GM18868 (cell line): ENCODE results near the gene ARL14.
"Not testable (repeated sequence)": the region's sequence is repeated elsewhere in the genome, so short reads cannot be mapped to it uniquely, and the experiment has no call there.

Experiments
- ATAC-seq: cut with Tn5 transposase; IDR thresholded peaks from one replicate; pipeline ENCODE4 v1.9.1; 2021; ENCODE audit warnings: mild to moderate bottlenecking, moderate library complexity; ENCODE audit not compliant: unreplicated experiment

The ARL14 gene

DNA sequence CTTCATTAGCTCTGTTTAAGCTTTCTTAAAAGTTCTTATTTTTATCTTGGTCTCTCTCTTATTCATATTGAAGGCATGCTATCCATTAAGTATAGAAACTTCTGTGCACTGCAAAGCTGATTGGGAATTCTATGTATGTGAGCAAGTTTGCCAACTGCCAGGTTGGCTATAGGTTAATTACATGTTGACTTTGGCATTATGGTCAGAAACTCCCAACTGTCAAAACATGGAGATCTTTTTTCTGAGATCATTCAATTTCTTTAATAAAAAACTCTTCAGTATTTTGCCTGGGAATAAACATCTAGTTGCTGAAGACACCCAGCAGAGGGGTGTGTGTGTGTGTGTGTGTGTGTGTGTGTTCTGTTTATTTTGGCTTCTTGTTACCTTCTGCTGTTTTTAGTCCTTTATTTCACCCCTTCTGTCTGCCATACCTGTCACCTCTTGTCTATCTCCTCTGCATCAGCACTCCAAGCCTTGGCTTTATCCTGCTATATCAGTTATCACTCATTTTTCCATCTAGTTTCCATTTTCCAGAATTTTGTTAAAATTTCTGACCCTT lies 1.3 kb upstream of the ARL14 start:
- no peak for ATAC-seq

DNA sequence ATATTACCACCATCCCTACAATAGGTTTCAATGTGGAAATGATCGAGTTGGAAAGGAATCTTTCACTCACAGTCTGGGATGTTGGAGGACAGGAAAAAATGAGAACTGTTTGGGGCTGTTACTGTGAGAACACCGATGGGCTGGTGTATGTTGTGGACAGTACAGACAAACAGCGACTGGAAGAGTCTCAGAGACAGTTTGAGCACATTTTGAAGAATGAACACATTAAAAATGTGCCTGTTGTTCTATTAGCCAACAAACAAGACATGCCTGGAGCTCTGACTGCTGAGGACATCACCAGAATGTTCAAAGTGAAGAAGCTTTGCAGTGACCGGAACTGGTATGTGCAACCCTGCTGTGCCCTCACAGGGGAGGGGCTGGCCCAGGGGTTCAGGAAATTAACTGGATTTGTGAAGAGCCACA lies 510 bp downstream of the ARL14 start:
- no peak for ATAC-seq

DNA sequence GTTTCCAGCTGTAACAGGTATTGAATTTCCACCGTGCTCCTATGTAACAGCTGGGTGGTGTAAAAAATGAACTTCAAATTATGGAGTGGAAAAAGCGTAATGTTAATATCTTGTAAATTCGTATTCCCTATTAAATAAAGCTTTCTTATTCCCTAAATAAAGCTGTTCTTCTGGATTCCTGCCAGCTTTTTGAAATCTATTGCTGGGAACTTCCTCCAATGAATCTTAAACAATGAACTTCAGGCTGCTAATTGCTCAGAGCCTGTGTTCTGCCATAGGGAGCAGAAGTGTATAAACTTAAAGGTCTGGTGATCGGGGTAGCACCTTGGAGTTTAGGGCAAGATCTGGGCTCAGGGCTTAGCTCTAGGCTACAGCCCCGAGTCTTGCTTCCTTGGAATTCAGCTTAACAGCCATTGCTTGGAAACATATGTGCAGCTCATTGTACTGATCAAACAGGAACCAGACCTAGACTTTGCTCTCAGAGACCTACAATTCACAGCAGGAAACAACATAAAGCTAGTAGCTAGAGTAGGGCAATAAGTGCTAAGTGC lies 1.4 kb downstream of the ARL14 start:
- ATAC-seq = no peak

- ATAC-seq = no peak
Measured at GRCh38 chr3:160684368-160684740, 7.4 kb downstream of the ARL14 start.

DNA sequence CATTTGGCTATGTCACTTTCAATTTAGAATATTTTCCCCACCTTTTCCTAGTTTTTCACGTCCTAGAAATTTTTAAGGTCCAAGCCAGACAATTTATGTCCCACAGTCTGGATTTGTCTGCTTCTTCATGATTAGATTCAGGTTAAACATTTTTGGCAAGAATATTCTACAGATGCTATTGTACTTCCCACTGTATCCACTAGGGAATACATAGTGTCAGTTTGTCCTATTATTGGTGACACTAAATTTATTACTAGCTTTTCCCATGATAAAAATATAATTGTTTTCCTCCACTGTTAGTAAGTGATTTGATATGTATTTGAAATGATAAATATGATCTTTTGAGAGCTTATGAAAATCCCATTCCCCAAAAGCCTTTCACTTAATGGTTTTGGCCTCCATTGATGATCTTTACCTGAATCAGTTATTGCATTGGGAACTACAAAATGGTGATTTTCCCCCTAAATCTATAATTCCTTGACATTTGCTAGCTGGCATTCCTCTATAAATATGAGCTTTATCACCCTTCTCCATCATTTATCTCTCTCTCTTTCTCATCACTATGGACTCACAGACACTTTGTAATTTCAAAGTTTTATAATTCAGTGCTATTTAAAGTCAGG lies 8.3 kb downstream of the ARL14 start:
- no peak for ATAC-seq

DNA sequence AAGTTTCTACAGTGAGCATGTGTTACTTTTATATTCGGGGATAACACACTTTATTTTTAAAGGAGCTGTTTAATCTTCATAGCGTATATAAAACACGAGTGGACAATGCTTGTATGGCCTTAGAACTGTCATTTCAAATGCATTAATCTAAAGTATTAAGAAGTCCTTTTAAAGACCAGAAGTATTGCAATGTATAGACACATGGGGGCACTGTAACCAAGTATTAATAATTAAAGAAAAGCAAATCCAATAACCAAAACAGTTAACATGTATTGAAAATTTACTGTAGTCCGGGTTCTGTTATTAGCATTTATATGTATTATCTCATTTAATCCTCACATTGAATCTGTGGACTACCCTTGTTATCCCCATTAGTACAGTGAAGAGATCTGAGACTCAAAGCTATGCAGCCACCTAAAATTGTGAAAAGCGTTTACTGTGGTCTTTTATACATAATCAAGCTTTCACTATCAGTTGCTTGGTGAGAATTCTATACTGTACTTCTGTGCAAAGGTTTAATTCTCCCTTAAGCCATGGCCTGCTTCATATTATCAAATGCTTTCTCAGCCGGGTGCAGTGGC lies 10.1 kb downstream of the ARL14 start:
- ATAC-seq = peak; percentile 53

DNA sequence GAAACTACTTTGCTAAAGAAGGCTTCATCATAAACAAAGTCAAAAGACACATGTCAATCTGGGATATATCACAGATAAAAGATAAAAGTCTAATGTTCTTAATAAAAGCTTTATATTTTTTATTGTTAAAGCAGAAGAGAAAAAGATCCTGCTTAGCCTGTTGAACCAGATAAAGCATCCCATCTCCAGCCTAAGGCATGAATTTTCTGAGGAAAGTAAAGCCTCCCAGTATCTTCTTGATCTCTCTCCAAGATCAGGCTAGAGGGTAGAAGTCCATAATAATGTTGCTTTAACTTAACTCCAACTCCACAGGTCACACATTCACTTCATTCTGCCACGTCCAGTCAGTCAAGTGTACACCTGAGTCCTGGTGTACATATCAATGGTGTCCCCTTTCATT lies 14.2 kb downstream of the ARL14 start:
- ATAC-seq = no peak

DNA sequence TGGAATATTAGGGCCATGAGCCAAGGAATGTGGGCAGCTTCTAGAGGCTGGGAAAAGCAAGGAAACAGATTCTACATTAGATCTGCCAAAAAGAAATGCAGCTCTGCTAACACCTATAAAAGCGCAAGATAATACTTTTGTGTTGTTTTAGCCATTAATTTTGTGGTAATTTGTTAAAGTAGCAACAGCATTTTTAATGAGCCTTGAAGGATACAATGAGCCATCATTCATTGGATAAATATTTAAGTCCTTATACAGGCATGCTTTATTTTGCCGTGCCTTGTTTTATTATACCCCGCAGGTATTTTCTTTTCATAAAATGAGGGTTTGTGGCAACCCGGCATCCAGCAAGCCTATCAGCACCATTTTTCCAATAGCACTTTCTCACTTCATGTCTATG lies 15.0 kb downstream of the ARL14 start:
- ATAC-seq = no peak

GRCh38 chr3:160693191-160693590 lies 16.2 kb downstream of the ARL14 start:
- ATAC-seq = no peak

DNA sequence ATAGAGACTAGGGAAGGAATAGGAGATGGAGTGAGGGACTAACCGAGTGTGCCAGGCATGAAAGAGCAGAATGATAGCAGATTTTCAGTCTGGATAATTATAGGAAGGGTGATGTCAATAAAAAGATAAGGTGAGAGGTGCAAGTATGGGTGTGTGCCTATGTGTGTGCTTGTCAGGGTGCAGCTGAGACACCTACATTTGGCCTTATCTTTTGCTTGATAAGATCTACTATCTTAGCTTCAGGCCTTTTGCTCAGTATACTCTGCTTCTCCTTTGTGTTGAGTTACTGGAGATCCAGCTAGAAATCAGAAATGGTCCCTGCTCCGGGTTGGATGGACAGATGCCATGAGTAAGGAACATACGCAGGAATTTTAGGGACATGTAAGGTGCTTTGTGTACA lies 17.4 kb downstream of the ARL14 start:
- ATAC-seq = no peak

DNA sequence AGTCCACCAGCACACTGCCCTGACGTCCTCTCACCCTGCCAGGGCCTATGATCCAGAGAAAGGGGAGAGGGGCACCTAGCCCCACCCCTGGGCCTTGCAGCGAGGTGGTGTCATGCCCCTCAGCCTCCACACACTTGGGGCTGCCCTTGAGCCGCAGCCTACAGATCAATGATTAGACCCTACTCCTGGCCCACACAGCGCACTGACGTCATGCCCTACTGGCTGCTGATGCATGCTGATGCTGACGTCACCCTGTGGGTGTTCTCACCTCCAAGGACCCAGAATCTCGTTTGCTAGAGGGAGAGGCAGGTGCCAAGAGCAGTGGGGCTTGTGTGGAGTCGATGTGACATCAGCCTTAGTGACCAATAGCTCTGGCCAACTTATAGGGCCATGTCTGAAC lies 18.0 kb downstream of the ARL14 start:
- ATAC-seq = no peak

DNA sequence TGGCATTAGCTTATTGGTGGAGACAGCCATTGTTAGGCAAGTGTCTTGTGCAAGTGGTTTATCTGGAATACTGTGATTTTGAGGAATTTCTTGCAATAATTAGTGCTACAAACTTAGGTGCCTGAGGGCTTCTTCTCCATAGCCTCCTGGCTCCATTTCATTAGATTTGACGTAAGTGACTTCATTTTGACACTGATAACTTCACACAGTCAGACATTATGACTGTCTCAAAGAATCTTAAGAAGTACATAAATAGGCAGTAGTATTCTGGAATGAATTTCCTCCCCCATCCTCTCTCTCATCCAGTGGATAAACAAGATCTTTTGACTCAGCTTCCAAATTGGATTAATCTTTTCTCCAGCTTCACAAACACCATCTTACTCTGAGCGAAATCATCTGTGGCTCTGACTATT lies 19.0 kb downstream of the ARL14 start:
- ATAC-seq = no peak

GRCh38 chr3:160697637-160698380 lies 20.8 kb downstream of the ARL14 start:
- ATAC-seq = peak; percentile 74

DNA sequence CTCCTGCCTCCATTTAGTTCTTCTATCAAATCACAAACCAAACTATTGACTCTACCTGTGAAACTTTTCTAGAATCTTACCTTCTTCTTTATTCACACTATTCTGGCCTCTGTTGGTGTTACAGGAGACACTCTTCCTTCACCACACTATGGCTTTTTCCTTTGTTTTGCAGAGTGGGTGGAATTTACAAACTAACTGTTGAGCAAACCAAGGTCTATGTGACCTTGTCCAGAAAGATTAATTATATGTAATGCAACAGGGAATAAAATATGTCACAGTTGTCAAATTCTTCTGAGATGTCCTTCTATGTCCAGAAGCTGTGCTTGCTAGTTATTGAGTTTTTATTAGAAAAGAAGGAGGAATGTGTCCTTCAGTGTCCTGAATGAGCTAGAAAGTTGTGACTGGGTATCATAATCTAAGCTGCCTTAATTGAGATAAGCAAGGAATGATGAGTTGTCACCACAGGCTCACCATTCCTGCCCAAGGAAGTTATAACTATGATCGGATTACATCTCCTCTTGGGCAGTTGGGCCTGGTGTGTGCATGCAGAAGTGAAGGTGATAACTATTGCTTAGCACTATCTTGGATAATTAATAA lies 21.7 kb downstream of the ARL14 start:
- no peak for ATAC-seq

GRCh38 chr3:160701490-160701889 lies 24.5 kb downstream of the ARL14 start:
- ATAC-seq = no peak

DNA sequence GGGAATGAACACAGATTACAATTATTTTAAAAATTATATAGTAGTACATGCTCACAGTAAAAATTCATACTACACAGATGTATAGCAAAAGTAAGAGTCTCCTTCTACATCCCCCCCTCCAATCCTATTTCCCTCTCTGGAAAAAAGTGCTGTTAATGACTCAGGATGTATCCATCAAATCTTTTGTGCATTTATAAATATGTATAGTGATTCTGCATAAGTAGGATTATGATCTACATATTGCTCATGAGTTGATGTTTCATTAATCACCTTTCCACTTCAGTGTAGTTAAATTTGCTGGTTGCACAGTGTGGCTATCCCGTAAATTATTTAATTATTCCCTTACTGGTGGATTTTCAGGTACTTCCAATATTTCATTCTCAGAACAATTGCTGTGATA lies 25.3 kb downstream of the ARL14 start:
- no peak for ATAC-seq

- ATAC-seq = no peak
Measured at GRCh38 chr3:160703974-160704373, 27.0 kb downstream of the ARL14 start.

- ATAC-seq = peak; percentile 81
Measured at GRCh38 chr3:160707187-160707794, 30.3 kb downstream of the ARL14 start.

GRCh38 chr3:160709477-160710182 lies 32.7 kb downstream of the ARL14 start:
- no peak for ATAC-seq

GRCh38 chr3:160713144-160713543 lies 36.2 kb downstream of the ARL14 start:
- ATAC-seq = not testable (repeated sequence)
